ENCODE results near the gene DPPA2.
"Not testable (repeated sequence)": the region's sequence is repeated elsewhere in the genome, so short reads cannot be mapped to it uniquely, and the experiment has no call there.

Gene DPPA2

GRCh38 chr3:109316162-109316730 lies at the start of gene DPPA2:
Gene DPPA2 (minus strand): TSS chr3:109316517. CDS start chr3:109314542, 1,975 bp downstream.
- no peak for DNase-seq

GRCh38 chr3:109364088-109364487 lies 47.8 kb upstream of the DPPA2 start:
- no peak for DNase-seq

GRCh38 chr3:109363634-109364033 lies 47.3 kb upstream of the DPPA2 start:
- no peak for DNase-seq

- no peak for DNase-seq
Observed at GRCh38 chr3:109362823-109363222, 46.5 kb upstream of the DPPA2 start.

- DNase-seq, result not testable (repeated sequence)
Observed at GRCh38 chr3:109358809-109359208, 42.5 kb upstream of the DPPA2 start.

GRCh38 chr3:109356442-109357155 lies 40.3 kb upstream of the DPPA2 start:
- DNase-seq, result no peak

GRCh38 chr3:109355625-109356441 lies 39.5 kb upstream of the DPPA2 start:
- no peak for DNase-seq

- no peak for DNase-seq
Observed at GRCh38 chr3:109353057-109353456, 36.7 kb upstream of the DPPA2 start.

- DNase-seq, result no peak
Observed at GRCh38 chr3:109351231-109351630, 34.9 kb upstream of the DPPA2 start.

- DNase-seq, result no peak
Observed at GRCh38 chr3:109346770-109347295, 30.5 kb upstream of the DPPA2 start.

GRCh38 chr3:109346099-109346498 lies 29.8 kb upstream of the DPPA2 start:
- DNase-seq, result no peak

- DNase-seq, result no peak
Observed at GRCh38 chr3:109339714-109340648, 23.7 kb upstream of the DPPA2 start.

- no peak for DNase-seq
Observed at GRCh38 chr3:109339197-109339596, 22.9 kb upstream of the DPPA2 start.

GRCh38 chr3:109338322-109338721 lies 22.0 kb upstream of the DPPA2 start:
- DNase-seq, result no peak

GRCh38 chr3:109337393-109337792 lies 21.1 kb upstream of the DPPA2 start, which contains the start of gene DPPA4:
Gene DPPA4 (minus strand): TSS chr3:109337546. CDS start chr3:109337517, 29 bp downstream.
- DNase-seq, result no peak

- DNase-seq, result no peak
Observed at GRCh38 chr3:109336291-109336861, 20.1 kb upstream of the DPPA2 start.

- no peak for DNase-seq
Observed at GRCh38 chr3:109334572-109334971, 18.3 kb upstream of the DPPA2 start.

GRCh38 chr3:109331692-109332091 lies 15.4 kb upstream of the DPPA2 start:
- DNase-seq, result no peak

GRCh38 chr3:109330405-109330804 lies 14.1 kb upstream of the DPPA2 start:
- no peak for DNase-seq

GRCh38 chr3:109328202-109328601 lies 11.9 kb upstream of the DPPA2 start:
- no peak for DNase-seq

- no peak for DNase-seq
Observed at GRCh38 chr3:109325657-109326056, 9.3 kb upstream of the DPPA2 start.

- no peak for DNase-seq
Observed at GRCh38 chr3:109325109-109325508, 8.8 kb upstream of the DPPA2 start.
